ENCODE measurements around the gene NECTIN4. TPM values are rescaled to one million over a fixed set of nuclear protein-coding genes. Genes with fewer than 3 reads are reported as not detected.

Gene NECTIN4
- total and polyA plus RNA-seq, 9 donors = 0.07 to 4.4 (median 0.21) TPM; not detected in 3

DNA sequence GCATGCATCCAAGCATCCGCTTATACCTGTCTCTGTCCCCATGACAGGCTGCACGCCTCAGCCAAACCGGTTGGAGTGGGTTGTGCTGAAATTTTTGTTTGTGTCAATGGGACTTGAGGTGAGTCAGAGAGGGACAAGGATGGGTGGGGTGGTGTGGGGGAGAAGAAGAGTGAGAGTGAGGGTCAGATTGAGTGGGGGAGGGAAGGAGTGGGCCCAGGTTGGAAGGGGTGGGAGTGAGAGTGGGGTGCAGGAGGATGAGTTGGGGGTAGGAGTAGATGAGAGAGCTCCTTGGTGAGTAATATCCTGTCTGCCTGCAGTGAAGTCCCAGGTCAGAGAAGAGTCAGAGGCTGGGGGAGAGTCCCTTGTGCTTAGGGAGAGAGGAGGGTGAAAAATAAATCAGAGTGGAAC is 3.3 kb upstream of the NECTIN4 start:
- Histone ChIP-seq H3K9me3 (no peaks in the 10 kb centered on the region), H3K27ac (no peak overlapping the region), H3K4me1 (ENCODE audit: insufficient read depth) (peaks cover 5% of the 10 kb centered on the region), H3K27me3 (no peaks in the 10 kb centered on the region), H3K4me3 (no peak overlapping the region), H3K36me3 (no peaks in the 10 kb centered on the region)
- DNase-seq = no peak
- no peak for TF ChIP-seq POLR2A (IDR thresholded peaks at IDR 0.05)
- TF ChIP-seq, protein P1, sequence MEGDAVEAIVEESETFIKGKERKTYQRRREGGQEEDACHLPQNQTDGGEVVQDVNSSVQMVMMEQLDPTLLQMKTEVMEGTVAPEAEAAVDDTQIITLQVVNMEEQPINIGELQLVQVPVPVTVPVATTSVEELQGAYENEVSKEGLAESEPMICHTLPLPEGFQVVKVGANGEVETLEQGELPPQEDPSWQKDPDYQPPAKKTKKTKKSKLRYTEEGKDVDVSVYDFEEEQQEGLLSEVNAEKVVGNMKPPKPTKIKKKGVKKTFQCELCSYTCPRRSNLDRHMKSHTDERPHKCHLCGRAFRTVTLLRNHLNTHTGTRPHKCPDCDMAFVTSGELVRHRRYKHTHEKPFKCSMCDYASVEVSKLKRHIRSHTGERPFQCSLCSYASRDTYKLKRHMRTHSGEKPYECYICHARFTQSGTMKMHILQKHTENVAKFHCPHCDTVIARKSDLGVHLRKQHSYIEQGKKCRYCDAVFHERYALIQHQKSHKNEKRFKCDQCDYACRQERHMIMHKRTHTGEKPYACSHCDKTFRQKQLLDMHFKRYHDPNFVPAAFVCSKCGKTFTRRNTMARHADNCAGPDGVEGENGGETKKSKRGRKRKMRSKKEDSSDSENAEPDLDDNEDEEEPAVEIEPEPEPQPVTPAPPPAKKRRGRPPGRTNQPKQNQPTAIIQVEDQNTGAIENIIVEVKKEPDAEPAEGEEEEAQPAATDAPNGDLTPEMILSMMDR (IDR thresholded peaks at IDR 0.05) = no peak
- TF ChIP-seq EP300 (IDR thresholded peaks at IDR 0.05) = no peak
- 75 to 89% (median 81%) methylated on average over 3 of the region's 3 CpGs for WGBS, 3 donors
- intact Hi-C loops (cut with DNase I) = loop anchor here in 3 of 4 donors (10.0 kb wide), 4 partner anchors 48 to 368 kb away; partner anchors contain the start of gene USF1 (in 2 of the 3)

DNA sequence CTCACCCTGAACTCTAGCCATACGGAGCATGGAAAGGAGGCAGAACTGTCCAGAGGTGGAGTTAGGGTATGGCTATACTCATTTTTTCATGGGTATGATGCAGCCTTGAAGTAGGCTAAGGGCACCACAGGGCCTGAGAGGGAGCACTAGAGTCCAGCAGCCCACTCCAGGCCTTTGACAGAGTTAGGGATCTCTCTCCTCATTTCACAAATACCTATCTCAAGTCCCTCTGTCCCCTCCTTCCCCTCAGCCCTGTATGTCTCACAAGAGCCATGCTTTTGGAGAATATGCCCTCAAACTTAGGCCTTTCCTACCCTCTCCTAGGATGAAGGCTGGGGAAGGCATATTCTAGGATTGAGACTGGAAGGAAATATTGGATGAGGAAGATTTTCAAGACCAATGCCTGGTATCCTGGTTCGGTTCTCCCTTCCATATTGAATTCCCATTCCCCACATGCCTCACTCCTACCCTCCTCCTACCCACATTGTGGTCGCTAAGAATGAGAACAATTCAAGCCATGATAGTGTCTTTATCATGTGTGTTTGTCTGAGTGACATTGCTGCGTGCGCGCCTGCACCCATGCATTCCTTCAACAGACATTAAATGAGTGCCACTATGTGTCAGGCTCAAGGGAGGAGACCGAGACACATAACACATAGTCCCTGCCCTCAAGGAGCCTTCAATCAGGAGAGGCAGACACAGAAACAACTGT is 2.6 kb upstream of the NECTIN4 start:
- intact Hi-C loops (cut with DNase I) = loop anchor here in 3 of 4 donors (10.0 kb wide), 4 partner anchors 47 to 367 kb away; partner anchors contain the start of gene USF1 (in 2 of the 3)
- 88 to 93% (median 90%) methylated on average over 7 of the region's 7 CpGs for WGBS, 3 donors

DNA sequence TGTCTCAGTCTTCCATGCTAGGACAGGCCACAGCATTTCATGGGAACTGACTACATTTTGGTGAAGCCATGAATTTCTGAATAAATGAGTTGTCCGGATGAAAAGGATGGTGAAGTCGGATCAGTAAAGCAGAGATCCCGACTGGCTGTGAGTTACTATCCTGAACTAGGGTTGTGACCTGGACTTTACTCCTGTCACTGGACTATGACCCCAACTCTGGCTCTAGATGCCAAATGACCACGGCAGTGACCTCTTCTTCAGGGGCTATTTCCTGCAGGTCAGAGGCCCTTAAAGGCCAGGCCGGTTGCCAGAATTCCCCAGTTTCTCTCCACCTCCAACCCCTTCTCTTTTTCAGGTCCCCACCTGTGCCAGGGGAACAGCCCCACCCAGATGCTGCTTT is 1.7 kb upstream of the NECTIN4 start:
- DNase-seq = no peak
- Histone ChIP-seq H3K9me3 (no peaks in the 10 kb centered on the region), H3K4me3 (no peak overlapping the region), H3K27me3 (no peaks in the 10 kb centered on the region), H3K27ac (no peak overlapping the region), H3K4me1 (ENCODE audit: insufficient read depth) (no peaks in the 10 kb centered on the region), H3K36me3 (no peaks in the 10 kb centered on the region)
- intact Hi-C loops (cut with DNase I) = loop anchor here in 3 of 4 donors (10.0 kb wide), 4 partner anchors 46 to 366 kb away; partner anchors contain the start of gene USF1 (in 2 of the 3)
- TF ChIP-seq POLR2A (IDR thresholded peaks at IDR 0.05) (no peak), EP300 (IDR thresholded peaks at IDR 0.05) (no peak)
- TF ChIP-seq, protein P1 (IDR thresholded peaks at IDR 0.05) = no peak
- WGBS, 3 donors = 80 to 88% (median 81%) methylated on average over 5 of the region's 5 CpGs

More for the DNA sequence above, 2.6 kb upstream of the NECTIN4 start:
- Histone ChIP-seq H3K4me3 (no peak overlapping the region), H3K36me3 (no peaks in the 10 kb centered on the region), H3K27me3 (no peaks in the 10 kb centered on the region), H3K9me3 (no peaks in the 10 kb centered on the region), H3K27ac (no peak overlapping the region), H3K4me1 (ENCODE audit: insufficient read depth) (peaks cover under 1% of the 10 kb centered on the region)
- TF ChIP-seq, protein P1 (IDR thresholded peaks at IDR 0.05) = no peak
- no peak for TF ChIP-seq EP300 (IDR thresholded peaks at IDR 0.05)
- TF ChIP-seq POLR2A (IDR thresholded peaks at IDR 0.05) = no peak
- no peak for DNase-seq

DNA sequence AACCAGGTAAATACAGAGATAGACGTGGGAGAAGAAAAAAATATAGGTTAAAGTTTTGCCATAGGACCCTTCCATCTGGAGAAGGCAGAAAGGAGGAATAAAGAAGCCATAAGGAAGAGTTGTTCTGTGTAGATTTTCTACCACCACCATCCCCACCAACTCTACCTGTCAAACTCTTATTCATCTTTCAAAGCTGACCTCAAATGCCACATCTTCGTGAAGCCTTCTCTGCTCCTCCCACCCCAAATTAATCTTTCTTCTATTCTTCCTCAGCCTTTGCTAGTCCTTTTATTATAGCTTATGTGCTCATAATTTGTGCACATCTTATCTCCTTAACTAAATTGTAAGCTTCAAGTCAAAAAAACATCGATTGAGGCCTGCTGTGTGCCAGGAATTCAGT is 1.3 kb upstream of the NECTIN4 start:
- intact Hi-C loops (cut with DNase I) = loop anchor here in 3 of 4 donors (10.0 kb wide), 4 partner anchors 46 to 366 kb away; partner anchors contain the start of gene USF1 (in 2 of the 3)
- no peak overlapping the region for H3K27ac ChIP-seq
- H3K4me3 ChIP-seq = no peak overlapping the region
- H3K27me3 ChIP-seq = no peaks in the 10 kb centered on the region
- TF ChIP-seq, protein P1 (IDR thresholded peaks at IDR 0.05) = no peak
- TF ChIP-seq POLR2A (IDR thresholded peaks at IDR 0.05) = no peak
- TF ChIP-seq EP300 (IDR thresholded peaks at IDR 0.05) = no peak
- no peaks in the 10 kb centered on the region for H3K36me3 ChIP-seq
- no peaks in the 10 kb centered on the region for H3K4me1 ChIP-seq (ENCODE audit: insufficient read depth)
- WGBS, 3 donors = 62 to 70% (median 67%) methylated on average over 3 of the region's 3 CpGs
- no peak for DNase-seq
- no peaks in the 10 kb centered on the region for H3K9me3 ChIP-seq
